ENCODE results near the gene KIF5C.

Gene KIF5C

GRCh38 chr2:148936857-148937450, 61.9 kb downstream of the KIF5C start:
- no peak for TF ChIP-seq CTCF (IDR thresholded peaks at IDR 0.05)

DNA sequence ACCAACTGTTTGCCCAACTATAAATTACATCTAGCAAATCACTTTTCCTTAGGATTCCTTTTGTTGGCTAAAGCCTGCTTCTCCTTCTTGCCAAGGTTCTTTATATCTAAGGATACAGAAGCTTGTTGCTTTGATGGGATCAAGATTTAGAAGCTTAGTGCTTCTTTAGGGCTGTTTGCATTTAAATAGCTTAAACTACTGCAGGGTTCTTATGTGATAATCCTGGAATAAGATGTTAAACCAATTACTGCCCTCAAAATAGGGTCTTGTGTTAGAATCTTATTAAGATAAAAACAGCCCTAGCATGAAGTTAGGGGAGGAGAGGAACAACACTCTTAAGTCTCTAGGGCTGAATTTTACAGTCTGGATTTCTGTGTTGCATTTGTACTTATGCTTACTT, 64.2 kb downstream of the KIF5C start:
- no peak for TF ChIP-seq CTCF (IDR thresholded peaks at IDR 0.05)

GRCh38 chr2:148943097-148943496, 68.1 kb downstream of the KIF5C start:
- TF ChIP-seq CTCF (IDR thresholded peaks at IDR 0.05), result no peak

GRCh38 chr2:148944536-148944935, 69.5 kb downstream of the KIF5C start:
- no peak for TF ChIP-seq CTCF (IDR thresholded peaks at IDR 0.05)

- no peak for TF ChIP-seq CTCF (IDR thresholded peaks at IDR 0.05)
Measured at GRCh38 chr2:148947299-148947698, 72.3 kb downstream of the KIF5C start.

DNA sequence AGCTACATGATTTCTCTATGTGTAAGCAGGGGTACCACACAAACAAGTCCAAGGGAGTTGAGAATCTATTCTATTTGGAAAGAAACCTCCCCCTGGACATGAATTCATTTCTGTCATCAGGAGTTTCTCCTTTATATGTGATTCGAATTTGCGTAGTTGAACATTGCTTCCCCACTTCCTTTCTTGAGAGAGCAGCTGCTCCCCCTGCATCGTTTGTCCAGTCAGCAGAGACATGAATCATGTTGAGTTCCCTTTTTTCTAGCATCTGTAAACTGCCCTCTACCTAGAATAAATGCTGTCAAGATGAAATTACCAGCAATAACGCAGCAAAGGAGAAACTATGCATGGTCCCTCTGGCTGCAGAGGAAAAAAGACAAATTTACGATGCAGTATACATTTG, 73.8 kb downstream of the KIF5C start:
- no peak for TF ChIP-seq CTCF (IDR thresholded peaks at IDR 0.05)

DNA sequence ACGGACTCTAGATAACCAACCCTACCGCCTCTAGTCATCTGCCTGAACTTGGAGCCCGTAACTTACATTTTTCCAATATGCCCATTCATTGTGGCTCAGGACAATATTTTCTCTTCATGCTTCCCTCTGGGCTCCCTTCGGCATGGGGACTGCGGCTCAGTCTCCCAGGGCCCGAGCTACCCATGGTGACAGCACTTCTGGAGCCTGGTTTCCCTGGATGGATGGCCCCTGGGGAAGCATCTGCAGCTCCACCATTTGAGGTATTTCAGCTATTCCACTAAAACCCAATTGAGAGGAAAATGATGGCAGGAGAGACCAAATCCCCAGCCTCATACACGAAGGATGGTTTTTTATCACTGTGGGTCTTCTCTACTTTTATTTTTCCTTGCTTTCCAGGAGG, 74.3 kb downstream of the KIF5C start:
- no peak for TF ChIP-seq CTCF (IDR thresholded peaks at IDR 0.05)

DNA sequence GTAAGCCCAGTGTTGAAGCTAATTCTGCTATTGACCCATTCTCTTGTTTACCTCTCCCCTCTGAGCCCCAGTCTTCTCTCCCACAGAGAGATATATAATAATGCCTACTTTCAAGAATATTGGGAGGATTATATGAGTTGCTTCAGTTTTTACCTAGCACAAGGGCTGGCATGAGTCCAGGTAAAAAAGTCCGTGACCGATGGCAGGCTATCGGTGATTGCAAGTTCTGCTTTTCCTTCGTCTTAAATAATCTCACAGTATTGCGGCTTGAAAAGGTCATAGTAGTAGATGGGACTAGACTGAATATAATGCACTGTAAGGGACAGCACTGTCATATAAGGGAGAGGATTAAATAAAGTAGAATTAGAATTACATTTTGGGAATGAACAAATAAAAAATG, 77.6 kb downstream of the KIF5C start:
- TF ChIP-seq CTCF (IDR thresholded peaks at IDR 0.05), result no peak
